HFFc6 (cell line): ENCODE data around the gene TBX1. TPM values are rescaled to one million over a fixed set of nuclear protein-coding genes. Genes with fewer than 3 reads are reported as not detected.

Source experiments
- DNase-seq: peaks from one replicate; pipeline ENCODE4 v3.0.0-alpha.2; 2018
- H3K27ac Mint-ChIP-seq: 2 replicates; pipeline ENCODE4 v1.8.0; 2020; ENCODE audit warnings: mild to moderate bottlenecking, mixed read lengths
- H3K27me3 Mint-ChIP-seq: 2 replicates; pipeline ENCODE4 v1.8.0; 2021; ENCODE audit warnings: mild to moderate bottlenecking, moderate library complexity, mixed read lengths; ENCODE audit not compliant: insufficient read depth
- H3K36me3 Mint-ChIP-seq: 2 replicates; pipeline ENCODE4 v1.8.0; 2021; ENCODE audit warnings: low read depth, mixed read lengths
- H3K4me1 Mint-ChIP-seq: 2 replicates; pipeline ENCODE4 v1.8.0; 2020; ENCODE audit warnings: low read depth, mixed read lengths
- H3K4me3 Mint-ChIP-seq: 2 replicates; pipeline ENCODE4 v1.8.0; 2020; ENCODE audit warnings: mild to moderate bottlenecking, moderate library complexity, mixed read lengths
- H3K9me3 Mint-ChIP-seq: 2 replicates; pipeline ENCODE4 v1.8.0; 2020; ENCODE audit warnings: mild to moderate bottlenecking, mixed read lengths
- CTCF ChIP-seq: fragments of 200-600 bp; sonication (generic); IDR thresholded peaks from 2 replicates; pipeline ENCODE4 v1.5.0; 2021; ENCODE audit warnings: antibody characterized with exemption, mild to moderate bottlenecking
- total RNA-seq, 6 experiments: library from RNA; stranded (reverse); fragmentation: NEBNext Ultra II Directional; extraction: Animal tissue kit (Norgen Biotek cat#: 25700); gene quantifications; 2 replicates in 1 of 6; 3 replicates in 5 of 6; pipeline ENCODE4 v1.2.3, GENCODE V29; 2021

TBX1 gene
- total RNA-seq, 6 experiments from 2014 or later, result 0.14 to 1.1 (median 0.73) TPM; not detected in 1

- Mint-ChIP-seq H3K9me3 (no peaks in the 10 kb centered on the region), H3K27me3 (peaks cover 2% of the 10 kb centered on the region; the same call in 1 of the 2 replicates), H3K4me3 (no peak overlapping the region), H3K27ac (no peak overlapping the region), H3K36me3 (no peaks in the 10 kb centered on the region), H3K4me1 (peaks cover 34% of the 10 kb centered on the region)
- DNase-seq, result no peak
- TF ChIP-seq CTCF, result no peak
Measured at GRCh38 chr22:19802894-19803735, 42.5 kb downstream of the TBX1 start.

- TF ChIP-seq CTCF, result no peak
- peaks cover 28% of the 10 kb centered on the region for H3K4me1 Mint-ChIP-seq
- H3K27me3 Mint-ChIP-seq, result peaks cover 2% of the 10 kb centered on the region; the same call in 1 of the 2 replicates
- H3K27ac Mint-ChIP-seq, result no peak overlapping the region
- no peaks in the 10 kb centered on the region for H3K9me3 Mint-ChIP-seq
- H3K36me3 Mint-ChIP-seq, result no peaks in the 10 kb centered on the region
- no peak for DNase-seq
- H3K4me3 Mint-ChIP-seq, result no peak overlapping the region
Measured at GRCh38 chr22:19803736-19804267, 43.2 kb downstream of the TBX1 start.

GRCh38 chr22:19805821-19806212 is 45.2 kb downstream of the TBX1 start:
- Mint-ChIP-seq H3K4me1 (peaks cover 13% of the 10 kb centered on the region), H3K27ac (no peak overlapping the region), H3K27me3 (peaks cover 4% of the 10 kb centered on the region), H3K9me3 (no peaks in the 10 kb centered on the region), H3K36me3 (no peaks in the 10 kb centered on the region), H3K4me3 (no peak overlapping the region)
- no peak for DNase-seq
- TF ChIP-seq CTCF, result no peak

GRCh38 chr22:19806213-19807160 is 45.9 kb downstream of the TBX1 start:
- no peaks in the 10 kb centered on the region for H3K36me3 Mint-ChIP-seq
- H3K27ac Mint-ChIP-seq, result no peak overlapping the region; the same call in 1 of the 2 replicates
- peaks cover 4% of the 10 kb centered on the region for H3K27me3 Mint-ChIP-seq
- H3K4me3 Mint-ChIP-seq, result no peak overlapping the region
- no peak for TF ChIP-seq CTCF
- no peaks in the 10 kb centered on the region for H3K9me3 Mint-ChIP-seq
- peaks cover 13% of the 10 kb centered on the region for H3K4me1 Mint-ChIP-seq
- no peak for DNase-seq

GRCh38 chr22:19807161-19807913 is 46.8 kb downstream of the TBX1 start:
- no peaks in the 10 kb centered on the region for H3K36me3 Mint-ChIP-seq
- no peak for DNase-seq
- H3K4me1 Mint-ChIP-seq, result peaks cover 13% of the 10 kb centered on the region
- no peak overlapping the region for H3K27ac Mint-ChIP-seq
- no peak for TF ChIP-seq CTCF
- no peak overlapping the region for H3K4me3 Mint-ChIP-seq
- no peaks in the 10 kb centered on the region for H3K9me3 Mint-ChIP-seq
- peaks cover 4% of the 10 kb centered on the region for H3K27me3 Mint-ChIP-seq
